ENCODE measurements around the gene KIF17. TPM values are rescaled to one million over a fixed set of nuclear protein-coding genes. Genes with fewer than 3 reads are reported as not detected.
A peak's percentile ranks its signal among the peaks of the same experiment; 100 is the strongest.

Gene KIF17
- total and polyA plus RNA-seq, 2 of the 8 experiments (the other 6 are each of a cell fraction or from before 2014, with no cell fraction given), result 6.9 to 10.4 TPM

DNA sequence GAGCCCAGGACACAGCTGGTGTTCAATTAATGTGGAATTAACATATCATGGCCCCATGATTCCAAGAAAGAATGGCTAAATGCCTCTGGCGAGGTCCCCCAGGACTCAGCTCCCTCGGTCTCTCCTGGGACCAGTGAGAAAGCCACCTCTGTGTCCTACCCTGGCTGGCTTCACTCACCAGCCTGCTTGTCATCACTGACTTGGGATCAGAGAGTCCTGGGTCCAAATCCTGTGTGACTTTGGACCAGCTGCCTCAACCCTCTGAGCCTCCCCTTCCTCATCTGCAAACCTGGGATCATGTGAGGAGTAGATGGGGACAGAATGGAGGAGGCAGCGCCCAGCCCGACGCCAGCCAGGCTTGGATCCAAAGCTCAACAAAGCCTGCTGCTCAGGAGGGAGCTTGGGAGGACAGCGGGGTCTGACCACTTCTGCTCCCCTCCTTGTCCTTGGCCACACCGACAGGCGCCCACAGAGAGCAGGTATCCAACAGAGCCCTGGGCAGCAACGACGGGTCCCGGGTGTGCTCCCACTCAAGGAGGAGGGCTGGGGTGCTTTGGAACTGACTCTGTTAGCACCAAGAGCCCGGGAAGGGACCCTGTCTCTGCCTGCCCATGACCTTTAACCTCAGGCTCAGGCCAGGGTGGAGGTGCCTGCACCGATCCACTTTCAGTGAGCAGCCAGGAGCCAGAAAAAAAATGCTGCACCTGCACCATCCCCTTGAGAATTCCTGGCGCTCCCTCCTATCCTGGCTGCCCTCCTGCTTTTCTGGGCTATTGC is 11.5 kb upstream of the KIF17 start:
- H2BK15ac ChIP-seq (ENCODE audit: low read length), result peak overlapping the region; percentile 6
- H3K4me2 ChIP-seq (ENCODE audit: insufficient read depth in 1 of 2, low read depth in 2 of 2, low read length in 2 of 2), result peak overlapping the region; percentile 60 to 61; a peak in 3 of 4 replicates
- TF ChIP-seq NANOG (IDR thresholded peaks at IDR 0.05; ENCODE audit: insufficient read depth, low read depth, low read length, poor library complexity, severe bottlenecking), result no peak
- no peak for TF ChIP-seq CHD2 (IDR thresholded peaks at IDR 0.05; ENCODE audit: low read length)
- TF ChIP-seq SP4 (IDR thresholded peaks at IDR 0.05; ENCODE audit: low read length), result no peak
- no peak for TF ChIP-seq RXRA (IDR thresholded peaks at IDR 0.05; ENCODE audit: insufficient read depth, low read depth, low read length)
- TF ChIP-seq HDAC2 (IDR thresholded peaks at IDR 0.05; ENCODE audit: borderline replicate concordance in 1 of 2, low read depth in 2 of 2, low read length in 2 of 2), result no peak
- TF ChIP-seq SIX5 (IDR thresholded peaks at IDR 0.05; ENCODE audit: low read depth, low read length), result no peak
- TF ChIP-seq HDAC6 (IDR thresholded peaks at IDR 0.05; ENCODE audit: low read depth, low read length), result no peak
- no peak for TF ChIP-seq EP300 (IDR thresholded peaks at IDR 0.05; ENCODE audit: borderline replicate concordance in 1 of 2, low read depth in 2 of 2, low read length in 2 of 2)
- TF ChIP-seq SP1 (IDR thresholded peaks at IDR 0.05; ENCODE audit: low read depth, low read length), result no peak
- no peak for TF ChIP-seq CREB1 (IDR thresholded peaks at IDR 0.05)
- peaks cover 2 to 30% (median 27%) of the 10 kb centered on the region in 4 experiments for H3K27me3 ChIP-seq (replicated peaks in 1 of 4; ENCODE audit: control insufficient read depth in 3 of 4, extremely low read depth in 1 of 4, insufficient read depth in 3 of 4, low read length in 3 of 4)
- no peaks in the 10 kb centered on the region for H3K9me3 ChIP-seq (ENCODE audit: insufficient read depth in 2 of 2, low read depth in 1 of 2, low read length in 1 of 2)
- H3K56ac ChIP-seq (replicated peaks; ENCODE audit: insufficient read length, low read depth, low read length), result no peak overlapping the region
- peak overlapping the region in 1 of 4 experiments; percentile 33; a peak in 1 of 8 replicates for H3K4me3 ChIP-seq (ENCODE audit: extremely low read depth in 1 of 4, insufficient read depth in 2 of 4, low read depth in 3 of 4, low read length in 4 of 4)
- H2BK5ac ChIP-seq (ENCODE audit: low read depth, low read length), result no peak overlapping the region
- H2BK20ac ChIP-seq (ENCODE audit: low read length), result no peak overlapping the region
- no peaks in the 10 kb centered on the region; a peak in 1 of 4 replicates for H3K79me2 ChIP-seq (ENCODE audit: control insufficient read depth in 1 of 2, insufficient read depth in 2 of 2, low read length in 2 of 2)
- H2BK12ac ChIP-seq (ENCODE audit: low read depth, low read length), result peak overlapping the region; percentile 18; the same call in 1 of the 2 replicates
- no peak overlapping the region for H4K8ac ChIP-seq (ENCODE audit: extremely low read depth, insufficient read depth, low read length)
- WGBS, 2 experiments (ENCODE audit: extremely low coverage in 1 of 2, insufficient coverage in 1 of 2, insufficient read length in 1 of 2, insufficient replicate concordance in 2 of 2, low coverage in 1 of 2, low lambda C conversion rate in 2 of 2, missing lambda C conversion rate in 1 of 2), result 73% methylated on average over 14 of the region's 14 CpGs; no CpG with 5 or more reads in 1 of the 2 experiments
- peak overlapping the region; percentile 20 for H4K91ac ChIP-seq (replicated peaks; ENCODE audit: insufficient read length, low read length)
- H3K27ac ChIP-seq (ENCODE audit: low read depth, low read length), result no peak overlapping the region
- no peak overlapping the region for H4K5ac ChIP-seq (ENCODE audit: insufficient read length, low read depth, low read length)
- H4K20me1 ChIP-seq (replicated peaks in 1 of 2; ENCODE audit: control insufficient read depth in 1 of 2, insufficient read depth in 2 of 2, low read length in 2 of 2), result peaks cover 1 to 3% of the 10 kb centered on the region in 2 experiments
- no peaks in the 10 kb centered on the region for H3K36me3 ChIP-seq (ENCODE audit: control insufficient read depth in 2 of 4, insufficient read depth in 4 of 4, low read length in 3 of 4)
- FAIRE-seq, result no peak
- H3K9ac ChIP-seq (replicated peaks in 1 of 4; ENCODE audit: extremely low read depth in 1 of 4, low read depth in 3 of 4, low read length in 3 of 4), result no peak overlapping the region
- POLR2A ChIA-PET (ENCODE audit: partially characterized antibody), result interaction anchor here (1.6 to 7.8 kb wide), 4 partner anchors 13 to 57 kb away, joined by 10 to 68 read pairs (median 14); partner anchors contain the start of genes HP1BP3 and KIF17
- DNase-seq (ENCODE audit: low read depth in 1 of 2, low spot score in 2 of 2), result peak in 1 of 2 experiments; percentile 48
- no peak overlapping the region for H2AK5ac ChIP-seq (ENCODE audit: low read depth, low read length)
- peaks cover 11% of the 10 kb centered on the region; the same call in 1 of the 2 replicates for H3K23me2 ChIP-seq (ENCODE audit: low read depth, low read length)
- peak overlapping the region; percentile 11; the same call in 1 of the 2 replicates for H3K18ac ChIP-seq (ENCODE audit: extremely low read depth, low read length)
- CTCF ChIA-PET (ENCODE audit: partially characterized antibody), result interaction anchor here (3.2 to 8.9 kb wide), 4 partner anchors 12 to 32 kb away, joined by 16 to 82 read pairs (median 28); partner anchors contain the start of gene KIF17
- H3K14ac ChIP-seq (ENCODE audit: insufficient read length), result no peak overlapping the region
- H3K4me1 ChIP-seq (replicated peaks in 1 of 4; ENCODE audit: control insufficient read depth in 3 of 4, insufficient read depth in 4 of 4, low read length in 3 of 4), result peaks cover 5 to 46% (median 35%) of the 10 kb centered on the region in 4 experiments
- no peak overlapping the region for H2BK120ac ChIP-seq (replicated peaks; ENCODE audit: low read depth, low read length)
- no peak overlapping the region for H2AFZ ChIP-seq (ENCODE audit: low read length)
- H3K4ac ChIP-seq (replicated peaks; ENCODE audit: insufficient read length, low read depth, low read length), result no peak overlapping the region
- no peak overlapping the region for H3K23ac ChIP-seq (ENCODE audit: insufficient read length)
- no peaks in the 10 kb centered on the region for H3K79me1 ChIP-seq (ENCODE audit: low read depth, low read length)
